CD14-positive monocyte (primary cell): Measurements from ENCODE around the gene LTBP3. TPM values are rescaled to one million over a fixed set of nuclear protein-coding genes. Genes with fewer than 3 reads are reported as not detected.

Source experiments
- DNase-seq, 3 donors: peaks; one replicate each; pipeline ENCODE4 v3.0.0-alpha.2; 2011 to 2022
- H2AFZ ChIP-seq: 2 replicates; pipeline ENCODE4 v1.6.0; 2012; ENCODE audit warnings: mild to moderate bottlenecking, low read depth, low read length, inconsistent platforms; ENCODE audit not compliant: insufficient read depth, poor library complexity, severe bottlenecking
- H3K27ac ChIP-seq, 2 donors: 1 replicate in 1 of 2; 2 replicates in 1 of 2; pipeline ENCODE4 v1.5.1; 2012 to 2013; ENCODE audit warnings: low read length in 2 of 2, control low read depth in 1 of 2, inconsistent platforms in 1 of 2, low read depth in 1 of 2, mild to moderate bottlenecking in 1 of 2
- H3K27me3 ChIP-seq, 2 donors: one replicate each; pipeline versions ENCODE4 v1.6.0 to v1.6.1; 2011 to 2013; ENCODE audit warnings: low read length in 2 of 2; ENCODE audit not compliant: control insufficient read depth in 2 of 2, insufficient read depth in 2 of 2
- H3K36me3 ChIP-seq, 2 donors: replicated peaks in 1 of 2; 1 replicate in 1 of 2; 2 replicates in 1 of 2; pipeline versions ENCODE4 v1.5.1 to v1.6.1; 2012 to 2013; ENCODE audit warnings: low read length in 2 of 2, control low read depth in 1 of 2, inconsistent platforms in 1 of 2, mild to moderate bottlenecking in 1 of 2; ENCODE audit not compliant: insufficient read depth in 2 of 2, control insufficient read depth in 1 of 2
- H3K4me1 ChIP-seq, 2 donors: 1 replicate in 1 of 2; 2 replicates in 1 of 2; pipeline versions ENCODE4 v1.5.1 to v1.6.1; 2012 to 2013; ENCODE audit warnings: low read length in 2 of 2, control low read depth in 1 of 2, inconsistent platforms in 1 of 2, mild to moderate bottlenecking in 1 of 2, moderate library complexity in 1 of 2; ENCODE audit not compliant: insufficient read depth in 2 of 2, control insufficient read depth in 1 of 2
- H3K4me2 ChIP-seq: replicated peaks from 2 replicates; pipeline ENCODE3; 2012; ENCODE audit warnings: low read length, moderate library complexity, mild to moderate bottlenecking; ENCODE audit not compliant: poor library complexity, severe bottlenecking; ENCODE audit errors: extremely low read depth
- H3K4me3 ChIP-seq, 3 experiments: fragments of 200-600 bp in 1 of 3; sonication (generic) in 1 of 3; replicated peaks in 1 of 3; 1 replicate in 2 of 3; 2 replicates in 1 of 3; pipeline ENCODE4 v1.5.1; 2011 to 2013; ENCODE audit warnings: low read length in 3 of 3, mild to moderate bottlenecking in 3 of 3, control low read depth in 2 of 3, low read depth in 2 of 3, inconsistent platforms in 1 of 3, moderate library complexity in 1 of 3
- H3K79me2 ChIP-seq: 2 replicates; pipeline ENCODE4 v1.6.0; 2012; ENCODE audit warnings: mild to moderate bottlenecking, control low read depth, inconsistent platforms, low read length, moderate library complexity; ENCODE audit not compliant: insufficient read depth
- H3K9ac ChIP-seq: 2 replicates; pipeline ENCODE4 v1.6.0; 2017; ENCODE audit warnings: low read length, mild to moderate bottlenecking; ENCODE audit not compliant: insufficient read depth, poor library complexity, severe bottlenecking
- H3K9me3 ChIP-seq, 2 donors: replicated peaks in 1 of 2; 1 replicate in 1 of 2; 2 replicates in 1 of 2; pipeline versions ENCODE4 v1.5.1 to v1.6.1; 2012 to 2013; ENCODE audit warnings: low read length in 2 of 2, control low read depth in 1 of 2; ENCODE audit not compliant: control insufficient read depth in 1 of 2, insufficient read depth in 1 of 2
- H4K20me1 ChIP-seq: 2 replicates; pipeline ENCODE4 v1.6.0; 2012; ENCODE audit warnings: mild to moderate bottlenecking, low read length, control low read depth, moderate library complexity; ENCODE audit not compliant: insufficient read depth
- H3K27ac Mint-ChIP-seq, 7 donors: one replicate each; pipeline ENCODE4 v1.8.0; 2020; ENCODE audit warnings: mild to moderate bottlenecking in 7 of 7, mixed read lengths in 7 of 7, moderate library complexity in 6 of 7, inconsistent platforms in 2 of 7
- H3K27me3 Mint-ChIP-seq, 3 donors: one replicate each; pipeline ENCODE4 v1.8.0; 2021 to 2022; ENCODE audit warnings: low read depth in 3 of 3, mild to moderate bottlenecking in 3 of 3, mixed read lengths in 3 of 3, moderate library complexity in 3 of 3, inconsistent platforms in 1 of 3
- H3K36me3 Mint-ChIP-seq, 2 donors: one replicate each; pipeline ENCODE4 v1.8.0; 2020; ENCODE audit warnings: mixed read lengths in 2 of 2, inconsistent platforms in 1 of 2, mild to moderate bottlenecking in 1 of 2
- H3K4me1 Mint-ChIP-seq: one replicate; pipeline ENCODE4 v1.8.0; 2020; ENCODE audit warnings: mild to moderate bottlenecking, mixed read lengths
- H3K4me3 Mint-ChIP-seq, 2 donors: one replicate each; pipeline ENCODE4 v1.8.0; 2020; ENCODE audit warnings: mild to moderate bottlenecking in 2 of 2, mixed read lengths in 2 of 2, moderate library complexity in 1 of 2
- H3K9me3 Mint-ChIP-seq, 7 donors: one replicate each; pipeline ENCODE4 v1.8.0; 2020 to 2022; ENCODE audit warnings: mixed read lengths in 7 of 7, mild to moderate bottlenecking in 6 of 7, moderate library complexity in 6 of 7, inconsistent platforms in 2 of 7
- CTCF ChIP-seq: fragments of 200-600 bp; IDR thresholded peaks from one replicate; pipeline ENCODE4 v1.8.0; 2022; ENCODE audit warnings: antibody characterized with exemption, mild to moderate bottlenecking
- WGBS: methylation state at CpG from one replicate; pipeline ENCODE4 v1.1.5; 2013; ENCODE audit warnings: missing lambda C conversion rate; ENCODE audit not compliant: insufficient coverage; 5-methylcytosine and 5-hydroxymethylcytosine counted together
- intact Hi-C, 2 donors: fragments of 100-400 bp; cut with micrococcal nuclease; formaldehyde crosslinking; loops; one replicate each; pipeline versions ENCODE4 v1.15.0 to v1.15.1; 2023
- polyA plus RNA-seq, 3 donors: library from polyadenylated mRNA; depleted of rRNA in 1 of 3; unstranded in 2 of 3; stranded (reverse) in 1 of 3; fragments of 300-500 nt in 2 of 3; fragments of >200 nt in 1 of 3; fragmentation: Illumina TruSeq in 2 of 3; gene quantifications; 1 replicate in 2 of 3; 2 replicates in 1 of 3; pipeline ENCODE4 v1.2.3, GENCODE V29; 2012 to 2021

The LTBP3 gene
- polyA plus RNA-seq, 3 donors, result 3.4 to 19.4 (median 4.6) TPM

GRCh38 chr11:65526744-65527143 lies 31.4 kb downstream of the LTBP3 start:
- no peaks in the 10 kb centered on the region for H3K9me3 ChIP-seq
- Mint-ChIP-seq H3K4me3 (peak overlapping the region in 1 of 2 donors; percentile 31), H3K27ac (peak overlapping the region in 1 of 7 donors; percentile 59), H3K4me1 (peaks cover 42% of the 10 kb centered on the region), H3K9me3 (no peaks in the 10 kb centered on the region), H3K27me3 (peaks cover 0 to 2% (median 0%) of the 10 kb centered on the region in 3 donors), H3K36me3 (peaks cover 37 to 47% of the 10 kb centered on the region in 2 donors)
- H2AFZ ChIP-seq, result no peak overlapping the region
- H3K27ac ChIP-seq, result no peak overlapping the region
- H3K4me1 ChIP-seq, result peaks cover 38 to 44% of the 10 kb centered on the region in 2 donors
- peak in 1 of 3 donors; percentile 2 for DNase-seq
- intact Hi-C loops, result no loop called here
- 94% methylated on average over 8 of the region's 8 CpGs for WGBS
- H3K4me3 ChIP-seq, result no peak overlapping the region
- H4K20me1 ChIP-seq, result peaks cover 45% of the 10 kb centered on the region
- H3K36me3 ChIP-seq, result peaks cover 36 to 55% of the 10 kb centered on the region in 2 donors
- H3K27me3 ChIP-seq, result no peaks in the 10 kb centered on the region
- H3K9ac ChIP-seq, result no peak overlapping the region
- H3K79me2 ChIP-seq, result peaks cover 20% of the 10 kb centered on the region
- peak overlapping the region; percentile 91 for H3K4me2 ChIP-seq
- no peak for TF ChIP-seq CTCF

- intact Hi-C loops, result no loop called here
- Histone ChIP-seq H2AFZ (peak overlapping the region; percentile 86), H3K4me3 (peak overlapping the region; percentile 67 to 90 (median 75)), H3K27ac (peak overlapping the region; percentile 3 to 86), H3K79me2 (peaks cover 20% of the 10 kb centered on the region), H3K4me2 (peak overlapping the region; percentile 91), H3K27me3 (no peaks in the 10 kb centered on the region), H3K9ac (peak overlapping the region; percentile 96), H3K36me3 (peaks cover 27 to 45% of the 10 kb centered on the region in 2 donors), H3K9me3 (no peaks in the 10 kb centered on the region), H4K20me1 (peaks cover 38% of the 10 kb centered on the region), H3K4me1 (peaks cover 38 to 44% of the 10 kb centered on the region in 2 donors)
- 48% methylated on average over 30 of the region's 31 CpGs for WGBS
- peak overlapping the region; percentile 82 to 89 for H3K4me3 Mint-ChIP-seq
- peaks cover 28 to 38% of the 10 kb centered on the region in 2 donors for H3K36me3 Mint-ChIP-seq
- peaks cover 44% of the 10 kb centered on the region for H3K4me1 Mint-ChIP-seq
- DNase-seq, result peak in 1 of 3 donors; percentile 8
- peaks cover 0 to 2% (median 0%) of the 10 kb centered on the region in 3 donors for H3K27me3 Mint-ChIP-seq
- H3K27ac Mint-ChIP-seq, result peak overlapping the region; percentile 73 to 90 (median 82)
- TF ChIP-seq CTCF, result no peak
- H3K9me3 Mint-ChIP-seq, result no peaks in the 10 kb centered on the region
Measured at GRCh38 chr11:65525546-65526480, 32.3 kb downstream of the LTBP3 start.
